PC-9 (cell line): Measurements from ENCODE around the gene ADCY2. TPM values are rescaled to one million over a fixed set of nuclear protein-coding genes. Genes with fewer than 3 reads are reported as not detected.

ENCODE experiments used
- BruUV-seq: library from RNA; stranded (reverse); fragments of 400-500 nt; replicated peaks from 2 replicates; lab custom pipeline; 2021; lab: Mats Ljungman, UMichigan
- CTCF ChIA-PET: fragments of 300-600 bp; sonication (Branson Sonifier 250); formaldehyde crosslinking; loops from one replicate; lab custom pipeline; 2022; ENCODE audit warnings: antibody characterized with exemption; lab: Charles Lee
- POLR2A ChIA-PET: fragments of 300-600 bp; sonication (Branson Sonifier 250); formaldehyde crosslinking; loops from one replicate; lab custom pipeline; 2022; ENCODE audit warnings: antibody characterized with exemption; ENCODE audit not compliant: unreplicated experiment; lab: Charles Lee
- DNase-seq, 2 experiments: peaks; one replicate each; pipeline versions ENCODE4 v3.0.0 to v3.0.0-alpha.2; 2015 to 2022; ENCODE audit warnings: mixed read lengths in 1 of 2
- H2AFZ ChIP-seq: fragments of 200-600 bp; sonication (generic); 2 replicates; pipeline ENCODE4 v1.8.1; 2017; ENCODE audit warnings: antibody characterized with exemption
- H3F3A ChIP-seq: fragments of 200-600 bp; sonication (generic); 2 replicates; pipeline ENCODE4 v1.8.1; 2017; ENCODE audit warnings: antibody characterized with exemption, mild to moderate bottlenecking, low read depth; ENCODE audit not compliant: insufficient read depth
- H3K27ac ChIP-seq: fragments of 200-600 bp; sonication (generic); 2 replicates; pipeline ENCODE4 v1.6.1; 2016; ENCODE audit warnings: mixed run types
- H3K27me3 ChIP-seq: fragments of 200-600 bp; sonication (generic); 2 replicates; pipeline ENCODE4 v1.6.1; 2016; ENCODE audit warnings: low read depth, mixed run types; ENCODE audit not compliant: insufficient read depth
- H3K36me3 ChIP-seq: fragments of 200-600 bp; sonication (generic); 2 replicates; pipeline ENCODE4 v1.6.1; 2016; ENCODE audit warnings: low read depth, mixed run types
- H3K4me1 ChIP-seq: fragments of 200-600 bp; sonication (generic); replicated peaks from 2 replicates; pipeline ENCODE4 v1.6.1; 2016; ENCODE audit warnings: mixed run types; ENCODE audit not compliant: insufficient read depth
- H3K4me2 ChIP-seq: fragments of 200-600 bp; sonication (generic); 2 replicates; pipeline ENCODE4 v1.6.1; 2017; ENCODE audit warnings: mixed run types
- H3K4me3 ChIP-seq: fragments of 200-600 bp; sonication (generic); 2 replicates; pipeline ENCODE4 v1.6.1; 2016; ENCODE audit warnings: mixed run types
- H3K79me2 ChIP-seq: fragments of 200-600 bp; sonication (generic); 2 replicates; pipeline ENCODE4 v1.6.1; 2017; ENCODE audit warnings: low read depth, mixed run types
- H3K9me2 ChIP-seq: fragments of 200-600 bp; sonication (generic); 2 replicates; pipeline ENCODE4 v1.8.1; 2017; ENCODE audit warnings: mild to moderate bottlenecking; ENCODE audit not compliant: insufficient read depth
- H3K9me3 ChIP-seq: fragments of 200-600 bp; sonication (generic); 2 replicates; pipeline ENCODE4 v1.8.1; 2016; ENCODE audit warnings: low read depth; ENCODE audit not compliant: insufficient read depth
- H4K20me1 ChIP-seq: fragments of 200-600 bp; sonication (generic); 2 replicates; pipeline ENCODE4 v1.8.1; 2017; ENCODE audit not compliant: insufficient read depth
- CTCF ChIP-seq: fragments of 200-600 bp; sonication (generic); conservative IDR thresholded peaks from 2 replicates; pipeline ENCODE4 v1.6.1; 2017; ENCODE audit warnings: mixed run types, antibody characterized with exemption, mild to moderate bottlenecking, moderate library complexity
- EZH2 ChIP-seq: fragments of 200-600 bp; sonication (generic); IDR thresholded peaks from 2 replicates; pipeline ENCODE4 v1.8.0; 2017; ENCODE audit warnings: antibody characterized with exemption, low read depth
- intact Hi-C: fragments of 100-400 bp; cut with micrococcal nuclease; formaldehyde crosslinking; loops from one replicate; pipeline ENCODE4 v1.10.0; 2022; ENCODE audit not compliant: unreplicated experiment
- total RNA-seq: library from RNA; stranded (reverse); gene quantifications from 2 replicates; pipeline ENCODE4 v1.2.3, GENCODE V29; 2021

The ADCY2 gene
- total RNA-seq, 1 experiment from 2014 or later, result not detected

GRCh38 chr5:7468742-7469141 is 72.8 kb downstream of the ADCY2 start:
- TF ChIP-seq EZH2 (no peak), CTCF (no peak)

GRCh38 chr5:7471710-7472109 is 75.8 kb downstream of the ADCY2 start:
- Histone ChIP-seq H3K4me3 (no peak overlapping the region), H3K27me3 (peaks cover 4% of the 10 kb centered on the region; the same call in 1 of the 2 replicates), H3F3A (no peaks in the 10 kb centered on the region), H3K9me3 (0 out of 2 replicates have a peak, but pooled peaks cover 6% of the 10 kb centered on the region), H3K79me2 (no peaks in the 10 kb centered on the region), H3K27ac (no peak overlapping the region), H3K4me2 (no peak overlapping the region), H2AFZ (no peak overlapping the region), H3K9me2 (no peaks in the 10 kb centered on the region), H3K4me1 (no peaks in the 10 kb centered on the region), H3K36me3 (no peaks in the 10 kb centered on the region), H4K20me1 (0 out of 2 replicates have a peak, but pooled peaks cover under 1% of the 10 kb centered on the region)
- TF ChIP-seq CTCF (no peak), EZH2 (no peak)
- DNase-seq, result no peak
- intact Hi-C loops, result no loop called here
- CTCF ChIA-PET, result no interaction called here
- POLR2A ChIA-PET, result no interaction called here
- BruUV-seq, result no TSS peak

More at GRCh38 chr5:7468742-7469141, 72.8 kb downstream of the ADCY2 start:
- DNase-seq, result no peak
- Histone ChIP-seq H4K20me1 (peaks cover 5% of the 10 kb centered on the region; the same call in 1 of the 2 replicates), H3K4me2 (no peak overlapping the region), H3K4me1 (no peaks in the 10 kb centered on the region), H3K9me2 (no peaks in the 10 kb centered on the region), H2AFZ (no peak overlapping the region), H3K4me3 (no peak overlapping the region), H3K27me3 (no peaks in the 10 kb centered on the region), H3K9me3 (0 out of 2 replicates have a peak, but pooled peaks cover 6% of the 10 kb centered on the region), H3K36me3 (no peaks in the 10 kb centered on the region), H3K79me2 (no peaks in the 10 kb centered on the region), H3K27ac (no peak overlapping the region), H3F3A (no peaks in the 10 kb centered on the region)
- intact Hi-C loops, result no loop called here
- BruUV-seq, result no TSS peak
- ChIA-PET POLR2A (no interaction called here), CTCF (no interaction called here)

GRCh38 chr5:7473115-7473514 is 77.2 kb downstream of the ADCY2 start:
- Histone ChIP-seq H3K4me3 (no peak overlapping the region), H3K4me1 (no peaks in the 10 kb centered on the region), H3K27me3 (peaks cover 10% of the 10 kb centered on the region; the same call in 1 of the 2 replicates), H3K79me2 (no peaks in the 10 kb centered on the region), H3K9me3 (0 out of 2 replicates have a peak, but pooled peaks cover 6% of the 10 kb centered on the region), H3K27ac (no peak overlapping the region), H4K20me1 (no peaks in the 10 kb centered on the region), H2AFZ (no peak overlapping the region), H3K4me2 (no peak overlapping the region), H3K36me3 (no peaks in the 10 kb centered on the region), H3F3A (no peaks in the 10 kb centered on the region), H3K9me2 (no peaks in the 10 kb centered on the region)
- DNase-seq, result no peak
- ChIA-PET CTCF (no interaction called here), POLR2A (no interaction called here)
- no TSS peak for BruUV-seq
- intact Hi-C loops, result no loop called here
- TF ChIP-seq CTCF (no peak), EZH2 (no peak)
